B cell (primary cell): Measurements from ENCODE around the gene CAMK4. TPM values are rescaled to one million over a fixed set of nuclear protein-coding genes. Genes with fewer than 3 reads are reported as not detected.

ENCODE experiments used
- ATAC-seq: fragments of 200-7000 bp; cut with Tn5 transposase; one replicate; pipeline ENCODE4 v1.10.0; 2021; ENCODE audit warnings: low read depth, mild to moderate bottlenecking, moderate number of reproducible peaks, moderate library complexity
- CTCF ChIA-PET: fragments of 350-600 bp; sonication (Branson Sonifier 250); formaldehyde crosslinking; loops from one replicate; lab custom pipeline; 2021; ENCODE audit warnings: antibody characterized with exemption, inconsistent platforms; lab: Charles Lee
- POLR2A ChIA-PET: fragments of 350-600 bp; sonication (Branson Sonifier 250); formaldehyde crosslinking; loops from one replicate; lab custom pipeline; 2021; ENCODE audit warnings: antibody characterized with exemption; lab: Charles Lee
- DNase-seq: peaks from one replicate; pipeline ENCODE4 v3.0.0; 2013
- H2AFZ ChIP-seq: 2 replicates; pipeline ENCODE4 v1.6.1; 2012; ENCODE audit warnings: mild to moderate bottlenecking, low read depth, low read length; ENCODE audit not compliant: insufficient read depth, poor library complexity, severe bottlenecking
- H3K27ac ChIP-seq, 2 donors: 1 replicate in 1 of 2; 2 replicates in 1 of 2; pipeline ENCODE4 v1.5.1; 2012 to 2013; ENCODE audit warnings: low read length in 2 of 2, mild to moderate bottlenecking in 2 of 2, moderate library complexity in 1 of 2
- H3K27me3 ChIP-seq, 4 experiments: fragments of 200-600 bp in 1 of 4; sonication (generic) in 1 of 4; replicated peaks in 1 of 4; 1 replicate in 2 of 4; 2 replicates in 2 of 4; pipeline versions ENCODE4 v1.6.1 to v1.7.0; 2013 to 2016; ENCODE audit warnings: low read length in 3 of 4, mild to moderate bottlenecking in 2 of 4, mixed read lengths in 1 of 4, moderate library complexity in 1 of 4; ENCODE audit not compliant: insufficient read depth in 4 of 4, control insufficient read depth in 3 of 4; ENCODE audit errors: control extremely low read depth in 1 of 4
- H3K36me3 ChIP-seq, 2 experiments: replicated peaks in 1 of 2; 1 replicate in 1 of 2; 2 replicates in 1 of 2; pipeline versions ENCODE4 v1.6.1 to v1.7.1; 2013; ENCODE audit warnings: low read length in 1 of 2; ENCODE audit not compliant: insufficient read depth in 2 of 2, control insufficient read depth in 1 of 2; ENCODE audit errors: control extremely low read depth in 1 of 2, extremely low read depth in 1 of 2
- H3K4me1 ChIP-seq, 2 donors: fragments of 200-600 bp in 1 of 2; sonication (generic) in 1 of 2; 1 replicate in 1 of 2; 2 replicates in 1 of 2; pipeline versions ENCODE4 v1.5.1 to v1.6.1; 2013 to 2017; ENCODE audit warnings: low read length in 2 of 2; ENCODE audit not compliant: control insufficient read depth in 2 of 2, insufficient read depth in 2 of 2
- H3K4me2 ChIP-seq: replicated peaks from 2 replicates; pipeline ENCODE3; 2012; ENCODE audit warnings: mild to moderate bottlenecking, low read depth, low read length; ENCODE audit not compliant: poor library complexity, severe bottlenecking
- H3K4me3 ChIP-seq, 5 experiments: fragments of 200-600 bp in 1 of 5; sonication (generic) in 1 of 5; 1 replicate in 3 of 5; 2 replicates in 2 of 5; pipeline versions ENCODE4 v1.5.1 to v1.7.0; 2011 to 2016; ENCODE audit warnings: low read length in 4 of 5, mild to moderate bottlenecking in 4 of 5, low read depth in 2 of 5, control low read depth in 1 of 5, moderate library complexity in 1 of 5; ENCODE audit not compliant: insufficient read depth in 1 of 5; ENCODE audit errors: control extremely low read depth in 1 of 5, extremely low read depth in 1 of 5
- H3K79me2 ChIP-seq: fragments of 200-600 bp; sonication (generic); one replicate; pipeline ENCODE4 v1.6.0; 2016; ENCODE audit warnings: low read length; ENCODE audit not compliant: control insufficient read depth, insufficient read depth
- H3K9ac ChIP-seq: fragments of 200-600 bp; sonication (generic); 2 replicates; pipeline ENCODE4 v1.6.1; 2017; ENCODE audit warnings: mild to moderate bottlenecking, low read length, moderate library complexity
- H3K9me3 ChIP-seq, 3 donors: one replicate each; pipeline versions ENCODE4 v1.6.1 to v1.7.1; 2013; ENCODE audit warnings: low read length in 2 of 3; ENCODE audit not compliant: control insufficient read depth in 2 of 3, insufficient read depth in 1 of 3; ENCODE audit errors: control extremely low read depth in 1 of 3
- H4K20me1 ChIP-seq: 2 replicates; pipeline ENCODE4 v1.6.0; 2012; ENCODE audit warnings: mild to moderate bottlenecking, low read length; ENCODE audit not compliant: insufficient read depth, control insufficient read depth, poor library complexity, severe bottlenecking
- H3K27ac Mint-ChIP-seq: one replicate; pipeline ENCODE4 v1.8.0; 2021; ENCODE audit warnings: mixed read lengths
- H3K27me3 Mint-ChIP-seq: one replicate; pipeline ENCODE4 v1.8.0; 2021; ENCODE audit warnings: mixed read lengths
- H3K4me1 Mint-ChIP-seq: one replicate; pipeline ENCODE4 v1.8.0; 2021; ENCODE audit warnings: mixed read lengths
- H3K4me3 Mint-ChIP-seq: one replicate; pipeline ENCODE4 v1.8.0; 2021; ENCODE audit warnings: mixed read lengths
- H3K9me3 Mint-ChIP-seq: one replicate; pipeline ENCODE4 v1.8.0; 2022; ENCODE audit warnings: mixed read lengths; ENCODE audit not compliant: insufficient read depth
- CTCF ChIP-seq: fragments of 200-600 bp; IDR thresholded peaks from one replicate; pipeline ENCODE4 v1.8.0; 2022; ENCODE audit warnings: antibody characterized with exemption, mild to moderate bottlenecking
- EZH2 ChIP-seq: IDR thresholded peaks from 2 replicates; pipeline ENCODE4 v1.6.1; 2012; ENCODE audit warnings: borderline replicate concordance, low read depth, mild to moderate bottlenecking, moderate library complexity, low read length; ENCODE audit not compliant: insufficient read depth, poor library complexity, severe bottlenecking
- WGBS: methylation state at CpG from one replicate; pipeline ENCODE4 v1.1.5; 2013; ENCODE audit warnings: missing lambda C conversion rate; ENCODE audit not compliant: insufficient coverage; 5-methylcytosine and 5-hydroxymethylcytosine counted together
- intact Hi-C: fragments of 100-400 bp; cut with micrococcal nuclease; formaldehyde crosslinking; loops from one replicate; pipeline ENCODE4 v1.10.0; 2022
- polyA plus RNA-seq: library from polyadenylated mRNA; depleted of rRNA; stranded (reverse); fragments of >200 nt; gene quantifications from 2 replicates; pipeline ENCODE4 v1.2.3, GENCODE V29; 2012
- total RNA-seq, 2 donors: library from RNA; stranded (reverse); fragments of 120-200 nt in 1 of 2; gene quantifications; 1 replicate in 1 of 2; 2 replicates in 1 of 2; pipeline versions ENCODE4 v1.2.3 to v1.2.4, GENCODE V29; 2013 to 2022

CAMK4 gene
- total and polyA plus RNA-seq, 2 donors (not counting 1 experiment from before 2014, with no cell fraction given): 0.78 to 4.8 TPM

- TF ChIP-seq CTCF (no peak), EZH2 (no peak)
- no peak overlapping the region for H3K27ac ChIP-seq
- H3K27me3 ChIP-seq: peaks cover 0 to 2% (median 0%) of the 10 kb centered on the region in 4 experiments
- no peak overlapping the region for H3K4me3 ChIP-seq
- intact Hi-C loops: loop anchor here (10.0 kb wide), 1 partner anchor 1823 kb away; no protein-coding TSS in a partner anchor
- peaks cover 3% of the 10 kb centered on the region in 2 donors for H3K4me1 ChIP-seq
- Mint-ChIP-seq H3K27me3 (peaks cover 4% of the 10 kb centered on the region), H3K4me1 (peaks cover 3% of the 10 kb centered on the region), H3K4me3 (no peak overlapping the region), H3K9me3 (no peaks in the 10 kb centered on the region), H3K27ac (no peak overlapping the region)
- H3K9ac ChIP-seq: no peak overlapping the region
- H3K36me3 ChIP-seq: no peaks in the 10 kb centered on the region
- no peaks in the 10 kb centered on the region for H3K79me2 ChIP-seq
- no peaks in the 10 kb centered on the region for H4K20me1 ChIP-seq
- DNase-seq (no peak), ATAC-seq (no peak)
- no peak overlapping the region for H3K4me2 ChIP-seq
- POLR2A ChIA-PET: no interaction called here
- no peaks in the 10 kb centered on the region for H3K9me3 ChIP-seq
- CTCF ChIA-PET: interaction anchor here (1.6 kb wide), 1 partner anchor 13 kb away, joined by 5 read pairs; no protein-coding TSS in a partner anchor
- H2AFZ ChIP-seq: no peak overlapping the region
- 81% methylated on average over 3 of the region's 5 CpGs for WGBS
Observed at GRCh38 chr5:111517853-111518501, 293.8 kb downstream of the CAMK4 start.

- Mint-ChIP-seq H3K9me3 (no peaks in the 10 kb centered on the region), H3K27me3 (peaks cover 4% of the 10 kb centered on the region), H3K27ac (no peak overlapping the region), H3K4me3 (no peak overlapping the region), H3K4me1 (no peaks in the 10 kb centered on the region)
- Histone ChIP-seq H3K9me3 (no peaks in the 10 kb centered on the region), H3K4me1 (no peaks in the 10 kb centered on the region), H3K27me3 (peaks cover 0 to 2% (median 0%) of the 10 kb centered on the region in 4 experiments), H3K4me3 (no peak overlapping the region), H3K36me3 (no peaks in the 10 kb centered on the region), H2AFZ (no peak overlapping the region), H3K27ac (no peak overlapping the region), H3K9ac (no peak overlapping the region), H4K20me1 (no peaks in the 10 kb centered on the region), H3K4me2 (no peak overlapping the region), H3K79me2 (no peaks in the 10 kb centered on the region)
- ATAC-seq: no peak
- ChIA-PET POLR2A (no interaction called here), CTCF (interaction anchor here (1.6 kb wide), 1 partner anchor 12 kb away, joined by 5 read pairs; no protein-coding TSS in a partner anchor)
- no peak for TF ChIP-seq CTCF
- TF ChIP-seq EZH2: no peak
- intact Hi-C loops: loop anchor here (10.0 kb wide), 1 partner anchor 1824 kb away; no protein-coding TSS in a partner anchor
- WGBS: 93% methylated on average over 2 of the region's 2 CpGs
- DNase-seq: no peak
Observed at GRCh38 chr5:111518777-111519176, 294.6 kb downstream of the CAMK4 start.
